Inflammatory macrophage (primary cell): ENCODE data around the gene IQCH.

Experiments used
- DNase-seq, 2 donors: peaks; one replicate each; pipeline ENCODE4 v3.0.0-alpha.2; 2020 to 2022

IQCH gene

GRCh38 chr15:67505675-67506572 is 251.3 kb downstream of the IQCH start:
- peak; percentile 51 to 57 for DNase-seq

- DNase-seq = peak in 1 of 2 donors; percentile 19
Observed at GRCh38 chr15:67506775-67507747, 252.5 kb downstream of the IQCH start.

GRCh38 chr15:67508407-67508806 is 253.8 kb downstream of the IQCH start:
- DNase-seq = no peak

GRCh38 chr15:67509918-67510317 is 255.3 kb downstream of the IQCH start:
- DNase-seq = no peak

- no peak for DNase-seq
Observed at GRCh38 chr15:67510597-67511190, 256.1 kb downstream of the IQCH start.

GRCh38 chr15:67511606-67512005 is 257.0 kb downstream of the IQCH start:
- DNase-seq = no peak

GRCh38 chr15:67512140-67512539 is 257.6 kb downstream of the IQCH start:
- no peak for DNase-seq

- DNase-seq = no peak
Observed at GRCh38 chr15:67512933-67513714, 258.5 kb downstream of the IQCH start.

GRCh38 chr15:67515090-67515489 is 260.5 kb downstream of the IQCH start:
- DNase-seq = no peak

GRCh38 chr15:67515557-67515956 is 261.0 kb downstream of the IQCH start:
- DNase-seq = no peak

- peak; percentile 36 to 54 for DNase-seq
Observed at GRCh38 chr15:67520321-67521028, 265.9 kb downstream of the IQCH start.

- DNase-seq = peak; percentile 73 to 91
Observed at GRCh38 chr15:67521029-67521782, 266.6 kb downstream of the IQCH start, which contains the start of gene C15orf61. TSS of gene C15orf61 (plus strand) at chr15:67521131. CDS start at chr15:67521249, 118 bp downstream.

GRCh38 chr15:67521783-67522568 is 267.4 kb downstream of the IQCH start:
- peak; percentile 8 to 24 for DNase-seq

GRCh38 chr15:67523330-67523729 is 268.7 kb downstream of the IQCH start:
- DNase-seq = no peak

GRCh38 chr15:67524235-67524634 is 269.6 kb downstream of the IQCH start:
- DNase-seq = no peak

GRCh38 chr15:67528513-67528912 is 273.9 kb downstream of the IQCH start:
- DNase-seq = no peak

- DNase-seq = no peak
Observed at GRCh38 chr15:67531379-67531914, 276.9 kb downstream of the IQCH start.

GRCh38 chr15:67533873-67534272 is 279.3 kb downstream of the IQCH start:
- no peak for DNase-seq

- DNase-seq = no peak
Observed at GRCh38 chr15:67534360-67534759, 279.8 kb downstream of the IQCH start.
